NCI-H2196 (cell line): ENCODE measurements around the gene OR10G2.
"Not testable (repeated sequence)": the region's sequence is repeated elsewhere in the genome, so short reads cannot be mapped to it uniquely, and the experiment has no call there.

Experiments
- DNase-seq: peaks from one replicate; lab custom pipeline; 2025; ENCODE audit not compliant: unreplicated experiment; lab: John Stamatoyannopoulos, UW

The OR10G2 gene, protein sequence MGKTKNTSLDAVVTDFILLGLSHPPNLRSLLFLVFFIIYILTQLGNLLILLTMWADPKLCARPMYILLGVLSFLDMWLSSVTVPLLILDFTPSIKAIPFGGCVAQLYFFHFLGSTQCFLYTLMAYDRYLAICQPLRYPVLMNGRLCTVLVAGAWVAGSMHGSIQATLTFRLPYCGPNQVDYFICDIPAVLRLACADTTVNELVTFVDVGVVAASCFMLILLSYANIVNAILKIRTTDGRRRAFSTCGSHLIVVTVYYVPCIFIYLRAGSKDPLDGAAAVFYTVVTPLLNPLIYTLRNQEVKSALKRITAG

DNA sequence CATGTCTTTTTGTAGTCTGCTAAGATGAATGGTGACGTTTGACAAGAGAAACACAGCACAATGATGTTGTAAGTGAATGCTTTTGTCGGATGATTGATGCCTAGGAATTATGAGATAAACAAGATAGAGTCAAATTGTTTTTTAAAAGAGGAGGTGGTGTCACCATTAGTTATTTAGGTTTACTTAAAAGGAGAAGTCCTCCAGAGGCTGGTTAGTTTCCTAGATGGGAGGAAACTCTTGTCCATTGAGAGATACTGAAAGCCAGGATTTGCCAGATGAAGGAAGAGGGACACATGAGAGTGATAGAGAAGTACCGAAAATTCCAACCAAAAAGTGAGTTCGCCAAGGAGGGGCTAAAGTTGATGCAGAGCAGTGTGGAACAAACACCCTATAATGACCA lies at the start of gene OR10G2:
OR10G2 (minus strand) TSS at position 101 of the 400 bp plus-strand sequence; CDS start at position 3, 98 bp downstream.
- no peak for DNase-seq

DNA sequence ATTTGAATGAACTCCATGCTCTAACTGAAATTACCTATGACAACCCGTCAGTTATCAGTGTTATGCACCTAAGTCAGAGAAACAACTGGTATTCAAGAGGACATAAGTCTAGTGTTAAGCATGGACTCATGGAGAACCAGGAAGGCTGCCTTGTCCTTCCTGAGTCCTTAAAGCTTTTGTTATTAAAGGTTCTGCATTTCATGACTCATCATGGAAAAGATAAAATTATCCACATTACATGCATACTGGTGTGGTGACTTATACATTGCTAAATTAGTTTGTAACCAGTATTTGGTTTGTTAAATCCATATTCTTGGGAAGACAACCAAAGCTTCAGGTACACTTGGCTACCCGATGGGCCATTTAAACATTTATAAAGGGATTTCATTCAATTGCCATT lies 45.3 kb upstream of the OR10G2 start:
- DNase-seq: no peak

DNA sequence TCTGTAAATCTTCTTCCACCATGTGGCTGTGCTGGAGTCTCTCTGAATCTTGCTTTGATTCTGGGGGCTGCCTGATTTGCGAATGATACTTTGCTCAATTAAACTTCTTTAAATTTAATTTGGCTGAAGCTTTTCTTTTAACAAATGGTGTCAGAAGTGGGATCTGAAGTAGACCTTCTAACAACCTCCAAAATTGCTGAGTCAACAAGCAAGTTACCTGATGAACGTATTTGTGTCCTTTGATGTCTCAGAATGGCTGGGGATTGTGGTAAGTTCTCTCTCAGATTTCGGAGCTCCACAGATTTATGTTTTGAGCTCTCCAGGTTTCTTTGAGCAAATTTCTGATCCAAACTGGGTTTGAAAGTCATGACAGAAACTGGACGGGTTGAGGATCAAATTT lies 40.8 kb upstream of the OR10G2 start:
- no peak for DNase-seq

DNA sequence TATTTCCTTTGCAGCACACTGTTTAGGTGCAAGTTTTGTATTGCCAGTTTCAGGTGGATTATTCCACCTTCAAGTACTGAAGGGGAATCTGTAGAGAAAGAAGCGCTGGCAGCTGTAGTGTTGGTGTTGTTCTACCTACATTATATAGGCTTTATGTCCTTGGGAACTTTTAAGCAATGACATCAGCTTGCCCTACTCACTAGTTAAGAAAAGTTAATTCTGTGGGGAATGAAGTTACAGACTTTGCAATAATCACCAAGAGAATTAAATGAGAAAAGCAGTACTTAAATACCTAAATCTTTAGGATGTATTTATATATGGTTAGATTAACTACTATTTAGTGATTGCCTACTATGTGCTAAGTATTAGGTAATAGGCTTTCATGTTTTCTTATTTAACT lies 39.0 kb upstream of the OR10G2 start, which contains the start of gene OR4E1:
OR4E1 (minus strand) TSS at position 101 of the 400 bp plus-strand sequence. CDS start 2,883 bp downstream, outside the sequence.
- no peak for DNase-seq

DNA sequence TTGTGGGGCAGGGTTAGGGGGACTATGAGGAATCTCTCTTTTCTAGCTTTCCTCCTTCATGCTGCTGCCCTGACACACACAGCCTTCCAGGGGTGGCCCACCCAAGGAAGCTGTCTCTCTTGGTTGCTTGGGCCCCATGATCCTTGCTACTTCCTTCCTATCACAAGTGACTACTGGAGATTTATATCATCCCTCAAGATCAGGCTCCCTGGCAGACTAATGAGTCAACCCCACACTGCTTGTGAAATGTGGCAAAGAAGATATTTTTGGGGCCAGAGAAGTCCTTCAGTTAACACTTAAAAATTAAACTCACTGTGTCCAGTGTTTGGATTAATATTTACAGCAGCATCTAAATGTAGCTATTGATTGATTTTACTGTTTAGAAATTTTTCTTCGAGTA lies 37.4 kb upstream of the OR10G2 start:
- DNase-seq: no peak

DNA sequence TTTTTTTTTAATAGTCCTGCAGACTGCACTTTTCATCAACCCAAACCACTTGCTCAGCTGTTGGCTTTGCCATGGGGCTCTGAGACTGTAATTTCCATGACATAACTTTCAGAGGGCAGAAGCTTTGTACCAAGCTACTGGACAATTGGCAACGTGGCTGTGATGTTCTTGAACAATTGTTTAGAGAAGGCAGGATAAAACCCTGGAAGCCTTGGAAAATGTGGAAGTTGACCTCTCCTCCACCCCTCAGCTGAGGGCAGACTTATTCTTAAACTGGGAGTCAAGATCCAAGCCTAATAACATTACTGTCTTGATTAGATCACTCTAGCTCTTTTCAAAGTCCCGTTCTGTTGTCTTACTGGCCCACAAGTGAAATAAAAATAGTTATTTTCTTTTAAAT lies 36.6 kb upstream of the OR10G2 start:
- no peak for DNase-seq

DNA sequence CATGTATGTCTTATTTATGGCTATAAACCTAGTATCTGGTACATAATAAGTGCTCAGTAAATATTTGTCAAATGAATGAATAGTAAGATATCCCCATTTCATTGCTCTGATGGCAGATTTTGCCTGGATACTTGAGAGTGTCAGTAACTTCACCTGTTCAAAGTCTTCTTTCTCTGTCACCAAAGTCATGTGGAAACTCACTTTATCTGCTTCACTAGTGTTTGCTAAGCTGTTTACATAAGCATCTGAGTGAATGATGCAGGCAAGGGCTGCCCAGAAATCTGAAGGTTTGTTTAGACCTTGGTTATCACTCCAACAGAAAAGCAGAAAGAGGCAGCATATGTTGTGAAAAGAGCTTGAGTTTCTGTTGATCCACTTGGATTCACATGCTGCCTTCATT lies 34.5 kb upstream of the OR10G2 start:
- no peak for DNase-seq

DNA sequence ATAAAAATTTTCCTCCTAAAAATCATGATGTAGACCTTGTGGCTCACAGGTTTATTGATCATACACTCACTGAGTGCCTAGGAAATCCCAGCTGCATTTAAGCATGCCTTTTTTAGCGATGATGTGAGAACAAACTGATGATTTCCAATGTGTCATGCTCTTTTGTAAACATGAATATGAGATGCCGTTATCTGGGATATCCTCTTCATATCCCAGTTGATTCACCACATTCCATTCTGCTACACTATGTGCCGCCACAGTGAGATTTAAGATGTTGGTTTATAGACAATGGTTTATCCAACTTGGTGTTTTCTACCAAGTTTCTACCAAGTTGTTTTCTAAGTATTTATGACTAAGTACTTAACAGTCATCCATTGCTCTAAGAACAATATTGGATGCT lies 33.6 kb upstream of the OR10G2 start:
- DNase-seq: no peak

DNA sequence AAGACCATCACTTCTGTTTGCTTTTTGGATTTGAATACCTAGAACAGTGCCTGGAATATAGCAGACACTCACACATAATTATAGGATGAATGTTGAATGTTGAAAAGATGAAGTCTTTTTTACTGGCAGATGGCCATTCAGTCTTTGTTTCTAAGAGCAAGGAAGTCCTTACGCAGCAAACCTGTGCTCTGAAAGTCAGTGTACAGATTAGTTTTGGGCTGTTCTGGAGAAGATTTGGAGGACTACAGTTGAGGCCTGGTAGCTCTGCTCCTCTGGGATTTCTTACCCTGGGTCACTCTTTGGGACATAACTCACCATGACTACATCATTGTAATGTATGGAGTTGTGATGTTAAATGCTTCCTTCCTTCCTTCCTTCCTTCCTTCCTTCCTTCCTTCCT lies 22.2 kb upstream of the OR10G2 start:
- no peak for DNase-seq

DNA sequence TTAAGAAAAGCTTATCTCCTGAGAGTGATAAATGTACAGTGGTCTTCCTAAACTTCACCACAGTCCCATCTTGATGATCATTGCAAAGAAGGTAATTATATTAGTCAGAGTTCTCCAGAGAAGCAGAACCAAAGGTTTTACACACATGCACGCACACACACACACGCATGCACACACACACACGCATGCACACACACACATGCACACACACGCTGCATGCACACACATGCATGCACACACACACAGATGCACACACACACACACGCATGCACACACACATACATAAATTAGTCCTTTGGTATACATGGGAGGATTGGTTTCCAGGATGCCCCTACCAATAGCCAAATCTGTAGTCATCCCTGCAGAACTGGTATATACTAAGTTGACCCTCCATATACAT lies 19.5 kb upstream of the OR10G2 start:
- DNase-seq: no peak

DNA sequence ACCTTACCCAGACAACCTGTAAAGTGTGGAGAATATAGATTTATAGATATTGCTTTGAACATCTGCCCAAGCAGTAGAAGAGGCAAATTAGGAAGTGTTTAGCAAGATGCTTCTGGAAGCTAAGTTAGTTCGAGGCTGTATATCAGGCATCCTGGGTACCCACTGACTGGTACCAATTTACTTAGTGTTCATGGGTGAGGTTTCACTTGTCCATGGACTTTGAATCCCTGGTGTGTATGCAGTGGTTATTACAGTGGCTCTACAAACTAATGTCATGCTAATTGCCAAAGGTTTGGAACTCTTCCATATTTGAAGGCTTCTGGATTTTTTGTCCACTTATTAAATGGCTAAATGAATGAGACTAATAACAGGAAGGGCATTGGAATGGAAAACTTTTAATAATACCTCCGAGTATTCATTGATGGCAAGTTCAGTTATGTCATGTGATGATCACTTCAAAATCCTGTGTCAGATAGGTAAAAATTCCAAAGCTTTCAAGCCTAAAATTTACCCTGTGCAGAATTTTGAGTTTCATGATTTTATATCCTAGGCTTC lies 18.7 kb upstream of the OR10G2 start, which contains the start of gene OR4E2:
OR4E2 (plus strand) TSS at position 505 of the 555 bp plus-strand sequence. CDS start 11,248 bp downstream, outside the sequence.
- DNase-seq: no peak

DNA sequence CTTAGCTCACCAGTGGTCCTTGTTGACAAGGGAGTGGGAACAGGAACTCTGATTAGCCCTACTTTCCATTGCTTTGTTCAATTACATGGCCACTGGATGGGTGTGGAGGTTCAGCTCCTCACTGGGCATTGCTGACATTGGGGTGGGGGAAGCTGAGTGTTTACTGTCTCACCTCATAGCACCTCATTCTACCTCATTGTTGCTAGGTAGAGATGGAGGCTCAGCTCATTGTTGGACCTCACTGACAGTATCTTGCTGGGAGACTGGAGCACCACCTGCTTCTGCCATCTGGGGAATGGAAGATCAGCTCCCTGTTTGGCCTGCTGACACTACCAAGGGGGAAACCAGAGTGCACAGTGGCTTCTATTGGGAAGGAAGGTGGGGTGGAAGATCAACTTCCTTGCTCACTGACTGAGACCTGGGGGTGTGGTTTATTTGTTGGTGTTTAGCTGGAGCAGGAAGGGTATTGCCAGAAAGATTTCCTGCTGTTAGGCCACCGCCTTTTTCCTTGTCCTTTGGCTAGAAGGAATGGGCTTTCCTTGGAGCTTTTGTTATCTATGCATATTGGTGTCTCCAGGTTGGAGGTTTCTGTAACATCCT lies 17.6 kb upstream of the OR10G2 start:
- no peak for DNase-seq

DNA sequence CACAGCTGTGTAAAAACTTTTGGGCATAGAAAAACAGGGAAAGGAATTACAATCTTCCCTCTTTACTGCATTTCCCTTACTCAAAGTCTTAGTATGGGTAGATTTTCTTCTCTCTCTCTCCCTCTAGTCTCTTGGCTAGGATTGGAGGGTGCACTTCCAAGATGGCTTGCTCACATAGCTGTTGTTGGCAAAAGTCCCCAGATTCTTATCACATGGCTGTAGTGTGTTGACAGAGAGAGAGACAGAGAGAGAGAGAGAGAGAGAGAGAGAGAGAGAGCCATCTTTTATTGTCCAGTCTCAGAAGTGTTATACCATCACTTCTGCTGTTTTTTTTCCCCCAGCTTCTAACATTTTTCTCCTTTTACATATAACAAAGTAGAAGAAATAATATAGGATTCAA lies 12.6 kb upstream of the OR10G2 start:
- DNase-seq: no peak

DNA sequence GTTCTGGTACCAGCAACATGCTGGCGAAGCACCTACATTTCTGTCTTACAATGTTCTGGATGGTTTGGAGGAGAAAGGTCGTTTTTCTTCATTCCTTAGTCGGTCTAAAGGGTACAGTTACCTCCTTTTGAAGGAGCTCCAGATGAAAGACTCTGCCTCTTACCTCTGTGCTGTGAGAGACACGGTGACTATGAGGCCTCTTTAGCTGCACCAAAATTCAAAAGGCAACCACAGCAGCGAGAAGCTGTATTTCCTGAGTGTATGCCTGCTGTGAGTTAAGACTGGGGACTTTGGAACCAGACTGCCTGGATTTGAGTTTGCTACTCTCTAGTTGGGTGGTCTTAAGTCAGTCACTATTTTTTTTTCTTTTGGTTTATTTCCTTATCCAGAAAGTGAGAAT lies 8.7 kb upstream of the OR10G2 start:
- no peak for DNase-seq

DNA sequence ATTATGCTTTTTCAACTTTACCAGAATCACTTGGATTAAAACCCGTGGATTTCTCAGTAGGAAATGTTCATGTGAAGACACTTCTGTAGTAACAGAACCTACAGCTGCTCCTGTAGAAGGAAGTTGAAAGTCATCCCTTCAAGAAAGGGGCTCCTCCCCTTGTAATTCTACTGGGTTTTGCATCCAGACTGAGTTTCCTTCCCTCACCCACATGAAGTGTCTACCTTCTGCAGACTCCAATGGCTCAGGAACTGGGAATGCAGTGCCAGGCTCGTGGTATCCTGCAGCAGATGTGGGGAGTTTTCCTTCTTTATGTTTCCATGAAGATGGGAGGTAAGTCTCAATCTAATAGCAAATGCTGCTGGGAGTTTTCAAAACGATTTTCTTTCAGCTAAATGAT lies 7.9 kb upstream of the OR10G2 start:
- no peak for DNase-seq

DNA sequence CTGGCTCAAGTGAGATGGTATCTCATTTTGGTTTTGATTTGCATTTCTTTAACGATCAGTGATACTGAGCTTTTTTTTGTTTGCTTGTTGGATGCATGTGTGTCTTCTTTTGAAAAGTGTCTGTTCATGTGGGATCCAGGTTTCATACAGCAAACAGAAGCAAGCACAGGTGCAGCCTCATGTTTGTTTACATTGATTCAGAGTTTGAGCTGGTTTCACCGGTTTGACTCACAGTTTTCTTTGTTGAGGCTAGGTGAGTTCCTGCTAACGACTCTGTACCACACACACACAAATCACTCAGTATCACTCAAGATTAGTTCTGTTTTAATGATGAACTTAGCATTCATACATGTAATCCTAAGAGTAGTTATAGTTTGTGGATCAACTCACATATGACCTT lies 3.7 kb downstream of the OR10G2 start:
- no peak for DNase-seq

DNA sequence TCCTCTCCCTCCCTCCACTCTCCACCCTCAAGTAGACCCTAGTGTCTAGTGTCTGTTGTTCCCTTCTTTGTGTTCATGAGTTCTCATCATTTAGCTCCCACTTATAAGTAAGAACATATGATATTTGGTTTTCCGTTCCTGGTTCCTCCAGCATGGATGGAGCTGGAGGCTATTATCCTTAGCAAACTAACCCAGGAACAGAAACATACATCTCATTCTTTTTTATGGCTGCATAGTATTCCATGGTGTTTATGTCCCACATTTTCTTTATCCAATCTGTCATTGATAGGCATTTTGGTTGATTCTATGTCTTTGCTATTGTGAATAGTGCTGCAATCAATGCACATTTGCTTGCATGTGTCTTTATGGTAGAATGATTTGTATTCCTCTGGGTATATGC lies 4.2 kb downstream of the OR10G2 start:
- DNase-seq: not testable (repeated sequence)

DNA sequence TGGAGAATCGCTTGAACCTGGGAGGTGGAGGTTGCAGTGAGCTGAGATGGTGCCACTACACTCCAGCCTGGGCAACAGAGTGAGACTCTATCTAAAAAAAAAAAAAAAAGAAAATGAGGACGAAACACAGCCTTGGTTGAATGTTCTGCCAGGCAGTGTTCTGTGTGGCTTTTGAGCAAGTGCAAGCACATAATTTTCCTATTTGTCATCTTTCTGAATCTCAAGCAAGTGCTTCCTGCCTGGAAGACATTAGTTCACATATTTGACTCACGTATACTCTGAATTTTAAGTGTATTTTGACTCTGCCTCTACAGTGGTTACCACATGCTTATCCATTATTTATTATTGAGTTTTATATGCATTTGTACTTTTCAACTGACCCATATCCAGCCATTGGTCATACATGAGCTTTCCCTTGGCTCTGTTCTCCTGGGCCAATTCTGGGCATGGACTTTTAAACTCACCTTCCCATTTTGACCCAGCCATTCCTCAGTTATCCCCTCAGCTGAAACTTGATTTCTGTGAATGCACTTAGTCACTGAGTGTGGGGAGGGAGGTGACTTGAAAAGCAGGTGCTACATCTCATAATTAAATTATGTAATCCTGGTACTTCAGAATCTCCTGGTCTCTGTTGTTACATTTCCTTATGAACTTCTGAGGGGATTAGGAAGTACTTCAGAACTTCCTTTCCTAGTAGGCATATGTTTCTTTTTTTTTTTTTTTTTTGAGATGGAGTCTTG lies 8.1 kb downstream of the OR10G2 start:
- no peak for DNase-seq

DNA sequence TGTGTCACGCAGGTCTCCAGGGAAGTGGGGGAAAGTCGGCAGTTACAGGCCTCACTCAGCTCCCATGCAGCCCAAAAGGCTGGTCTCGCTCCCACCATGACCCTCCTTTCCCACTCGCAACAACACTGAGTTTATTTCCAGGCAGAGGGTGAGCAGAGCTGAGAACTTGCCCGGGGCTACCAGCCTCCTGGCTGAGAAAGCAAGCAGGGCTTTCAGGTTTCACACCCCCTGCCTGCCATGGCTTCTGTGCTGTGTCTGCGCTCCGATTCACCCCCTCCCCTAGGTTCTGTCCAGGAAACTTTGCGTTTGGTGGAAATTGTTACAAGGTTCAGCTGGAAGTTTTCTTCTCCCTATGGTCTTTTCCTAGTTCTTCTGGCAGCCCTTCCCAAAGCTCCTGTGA lies 17.1 kb downstream of the OR10G2 start:
- no peak for DNase-seq

DNA sequence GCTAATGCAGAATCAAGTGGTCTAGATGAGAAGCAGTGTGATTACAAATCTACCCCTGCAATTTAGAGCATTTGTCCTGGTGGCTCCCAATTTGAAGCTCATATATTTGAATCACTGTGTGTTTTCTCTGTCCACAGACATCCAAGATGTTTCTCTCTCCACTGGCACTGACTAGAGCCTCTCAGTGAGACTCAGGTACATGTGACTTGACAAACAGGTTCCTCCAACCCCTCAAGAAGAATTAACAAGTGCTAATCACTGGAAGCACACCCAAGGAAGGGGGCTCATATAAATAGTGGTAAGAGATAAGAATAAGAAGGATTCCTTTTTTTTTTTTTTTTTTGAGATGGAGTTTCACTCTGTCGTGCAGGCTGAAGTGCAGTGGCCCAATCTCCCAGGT lies 20.5 kb downstream of the OR10G2 start:
- DNase-seq: no peak

DNA sequence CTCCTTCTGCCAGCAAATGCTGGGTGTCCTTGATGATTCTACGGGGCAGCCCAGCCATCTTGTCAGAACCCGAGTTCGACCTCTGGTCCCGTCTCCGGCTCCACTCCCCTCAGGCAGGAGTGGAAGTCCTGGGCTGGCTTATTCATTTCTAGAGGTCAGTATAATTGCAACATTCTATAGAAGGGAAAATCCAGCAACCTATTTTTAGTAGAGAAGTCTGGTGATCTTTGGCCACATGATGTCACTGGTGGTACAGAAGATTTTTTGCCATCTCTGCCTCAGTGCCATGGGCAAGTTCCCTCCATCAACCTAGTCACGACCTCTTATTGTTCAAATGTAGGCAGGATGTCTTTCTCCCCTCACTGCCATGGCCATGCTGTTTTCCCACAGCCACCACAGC lies 22.4 kb downstream of the OR10G2 start:
- no peak for DNase-seq

DNA sequence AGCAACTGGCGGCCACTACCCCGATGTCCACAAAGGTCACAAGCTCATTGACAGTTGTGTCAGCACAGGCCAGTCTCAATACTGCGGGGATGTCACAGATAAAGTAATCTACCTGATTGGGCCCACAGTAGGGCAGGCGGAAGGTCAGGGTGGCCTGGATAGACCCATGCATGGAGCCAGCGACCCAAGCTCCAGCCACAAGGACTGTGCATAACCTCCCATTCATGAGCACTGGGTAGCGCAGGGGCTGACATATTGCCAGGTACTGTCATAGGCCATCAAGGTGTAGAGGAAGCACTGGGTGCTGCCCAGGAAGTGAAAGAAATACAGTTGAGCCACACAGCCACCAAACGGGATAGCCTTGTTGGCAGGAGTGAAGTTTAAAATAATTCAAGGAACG lies 32.6 kb downstream of the OR10G2 start:
- DNase-seq: not testable (repeated sequence)
